Smooth muscle cell of the pulmonary artery (primary cell): ENCODE measurements around the gene SMLR1. TPM values are rescaled to one million over a fixed set of nuclear protein-coding genes. Genes with fewer than 3 reads are reported as not detected.

Source experiments
- total RNA-seq: library from RNA; depleted of rRNA; stranded (reverse); fragments of >200 nt; gene quantifications from 2 replicates; pipeline ENCODE4 v1.2.3, GENCODE V29; 2014

SMLR1 gene
- total RNA-seq: not detected in 2 replicates

DNA sequence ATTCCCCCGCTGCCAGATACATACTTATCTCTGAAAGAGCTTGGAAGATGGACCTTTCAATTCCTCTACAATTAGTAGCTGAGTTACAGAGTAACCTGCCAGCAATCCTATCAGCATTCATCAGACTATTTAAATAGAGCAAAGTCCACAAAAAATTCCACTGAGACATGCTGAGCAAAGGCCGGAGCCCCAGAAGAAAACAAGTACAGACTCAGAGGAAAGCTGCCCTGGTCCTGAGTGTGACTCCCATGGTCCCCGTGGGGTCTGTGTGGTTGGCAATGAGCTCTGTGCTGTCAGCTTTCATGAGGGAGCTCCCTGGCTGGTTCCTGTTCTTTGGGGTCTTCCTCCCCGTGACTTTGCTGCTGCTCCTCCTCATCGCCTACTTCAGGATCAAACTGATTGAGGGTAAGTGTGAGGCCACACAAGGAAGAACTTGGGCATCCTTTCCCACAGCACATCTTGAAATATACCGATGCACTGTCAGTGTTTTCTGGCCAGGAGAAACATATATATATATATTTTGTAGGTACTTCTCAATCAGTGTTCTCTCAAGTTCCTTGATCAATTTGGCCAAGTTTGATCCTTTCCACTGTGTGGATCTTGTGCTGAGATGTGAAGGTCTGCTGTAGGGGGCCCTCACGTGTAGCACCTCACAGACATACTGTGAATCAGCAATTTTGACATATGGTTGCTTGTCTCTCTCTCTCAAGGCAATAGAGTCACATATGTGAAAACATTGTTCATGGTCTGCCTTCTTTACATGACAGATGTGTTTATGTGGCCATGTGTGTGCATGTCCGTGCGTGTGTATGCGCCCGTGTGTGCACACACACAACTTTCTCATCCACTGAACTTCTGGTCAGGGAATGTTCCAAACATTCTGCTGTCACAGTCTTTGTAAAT lies at the start of gene SMLR1:
TSS of gene SMLR1 (plus strand) at position 160 of the 903 bp plus-strand sequence. CDS start at position 168, 8 bp downstream.

Other genes starting within 250 kb of the SMLR1 start
- gene EPB41L2, start 235.8 kb downstream of the SMLR1 start, total RNA-seq: 60.3 and 140 TPM in 2 replicates